Measurements from ENCODE around the gene RANBP17. TPM values are rescaled to one million over a fixed set of nuclear protein-coding genes. Genes with fewer than 3 reads are reported as not detected.
"Not testable (repeated sequence)": the region's sequence is repeated elsewhere in the genome, so short reads cannot be mapped to it uniquely, and the experiment has no call there.

Gene RANBP17
- polyA plus RNA-seq, 4 donors, result 0.67 to 6.1 (median 1.2) TPM

DNA sequence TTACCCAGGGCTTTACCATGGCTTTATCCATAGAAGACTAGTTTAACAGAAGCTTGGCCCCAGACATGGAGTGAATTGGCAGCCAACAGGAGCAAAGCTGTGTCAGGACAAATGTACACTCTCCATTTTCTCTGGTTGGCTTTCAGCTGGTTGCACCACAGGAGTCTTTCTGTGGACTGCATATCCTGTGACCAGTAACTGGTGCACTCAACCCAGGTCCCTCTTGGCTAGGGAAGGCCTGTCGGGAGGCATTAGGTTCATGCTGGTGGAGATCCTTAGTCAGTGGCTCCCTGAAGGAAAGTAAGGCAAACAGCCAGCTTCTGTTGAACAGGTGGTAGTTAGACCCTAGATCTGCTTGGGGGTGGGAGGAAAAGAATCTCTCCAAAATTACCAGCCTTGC, 300.3 kb downstream of the RANBP17 start:
- WGBS, 3 donors, result 92 to 96% (median 95%) methylated on average over 1 of the region's 1 CpG
- FAIRE-seq (no peak), DNase-seq (no peak)
- Histone ChIP-seq H3K27me3 (ENCODE audit: control insufficient read depth in 3 of 3, insufficient read depth in 3 of 3, low read length in 3 of 3) (no peaks in the 10 kb centered on the region), H3K27ac (ENCODE audit: low read depth in 1 of 3, low read length in 2 of 3) (no peak overlapping the region), H3K4me3 (ENCODE audit: low read depth in 1 of 3, low read length in 3 of 3) (no peak overlapping the region), H3K4me1 (ENCODE audit: control insufficient read depth in 3 of 3, insufficient read depth in 2 of 3, low read depth in 1 of 3, low read length in 2 of 3) (no peaks in the 10 kb centered on the region), H3K36me3 (ENCODE audit: control insufficient read depth in 3 of 3, insufficient read depth in 2 of 3, low read depth in 1 of 3, low read length in 3 of 3) (no peaks in the 10 kb centered on the region), H3K9me3 (ENCODE audit: control insufficient read depth in 2 of 2, insufficient read depth in 1 of 2, low read depth in 1 of 2, low read length in 1 of 2) (no peaks in the 10 kb centered on the region)

DNA sequence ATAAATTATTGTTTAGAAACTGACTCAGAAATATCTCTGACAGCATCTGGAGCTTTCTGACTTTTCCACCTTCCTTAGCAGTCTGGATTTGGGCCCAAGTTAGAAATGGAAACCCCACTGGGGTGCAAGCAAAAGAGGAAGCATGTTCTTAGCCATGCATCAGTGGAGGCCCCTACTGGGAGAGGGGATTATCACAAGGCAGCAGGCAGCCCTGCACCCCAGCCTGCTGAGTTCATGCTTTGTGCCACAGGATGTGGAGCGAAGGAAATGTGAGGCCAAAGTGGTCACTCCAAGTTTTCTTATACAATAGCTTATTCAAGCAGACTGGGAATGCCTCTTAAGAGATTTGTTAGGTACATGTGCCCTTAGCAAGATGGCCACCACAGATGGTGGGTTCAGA, 300.8 kb downstream of the RANBP17 start:
- no peaks in the 10 kb centered on the region for H3K4me1 ChIP-seq (ENCODE audit: control insufficient read depth in 3 of 3, insufficient read depth in 2 of 3, low read depth in 1 of 3, low read length in 2 of 3)
- H3K27ac ChIP-seq (ENCODE audit: low read depth in 1 of 3, low read length in 2 of 3), result no peak overlapping the region
- no peaks in the 10 kb centered on the region for H3K36me3 ChIP-seq (ENCODE audit: control insufficient read depth in 3 of 3, insufficient read depth in 2 of 3, low read depth in 1 of 3, low read length in 3 of 3)
- no peak for DNase-seq
- no peak overlapping the region for H3K4me3 ChIP-seq (ENCODE audit: low read depth in 1 of 3, low read length in 3 of 3)
- no peak for FAIRE-seq
- H3K27me3 ChIP-seq (ENCODE audit: control insufficient read depth in 3 of 3, insufficient read depth in 3 of 3, low read length in 3 of 3), result no peaks in the 10 kb centered on the region
- H3K9me3 ChIP-seq (ENCODE audit: control insufficient read depth in 2 of 2, insufficient read depth in 1 of 2, low read depth in 1 of 2, low read length in 1 of 2), result no peaks in the 10 kb centered on the region
- 83 to 90% (median 84%) methylated on average over 1 of the region's 1 CpG for WGBS, 3 donors

DNA sequence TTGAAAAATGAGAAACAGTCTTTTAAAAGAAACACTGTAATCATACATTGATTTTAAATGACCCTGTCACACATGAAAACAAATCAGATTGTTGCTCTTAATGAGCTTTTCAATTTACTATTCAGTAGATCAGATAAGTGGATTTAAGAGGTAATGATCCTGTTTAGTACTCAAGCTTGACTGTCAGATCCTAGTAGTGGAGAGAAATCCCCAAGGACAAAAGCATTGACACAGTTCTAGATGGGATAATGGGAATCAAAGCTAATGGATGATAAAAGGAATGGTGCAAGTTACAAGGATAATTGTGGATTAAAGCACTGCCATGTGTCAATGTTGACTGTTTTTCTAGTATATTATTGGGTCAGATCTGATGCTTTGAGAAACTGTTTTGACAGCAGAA, 304.9 kb downstream of the RANBP17 start:
- H3K4me3 ChIP-seq (ENCODE audit: low read depth in 1 of 3, low read length in 3 of 3), result no peak overlapping the region
- FAIRE-seq, result no peak
- no peaks in the 10 kb centered on the region for H3K27me3 ChIP-seq (ENCODE audit: control insufficient read depth in 3 of 3, insufficient read depth in 3 of 3, low read length in 3 of 3)
- no peak overlapping the region for H3K27ac ChIP-seq (ENCODE audit: low read depth in 1 of 3, low read length in 2 of 3)
- no peaks in the 10 kb centered on the region for H3K36me3 ChIP-seq (ENCODE audit: control insufficient read depth in 3 of 3, insufficient read depth in 2 of 3, low read depth in 1 of 3, low read length in 3 of 3)
- H3K4me1 ChIP-seq (ENCODE audit: control insufficient read depth in 3 of 3, insufficient read depth in 2 of 3, low read depth in 1 of 3, low read length in 2 of 3), result no peaks in the 10 kb centered on the region
- H3K9me3 ChIP-seq (ENCODE audit: control insufficient read depth in 2 of 2, insufficient read depth in 1 of 2, low read depth in 1 of 2, low read length in 1 of 2), result no peaks in the 10 kb centered on the region
- no peak for DNase-seq

DNA sequence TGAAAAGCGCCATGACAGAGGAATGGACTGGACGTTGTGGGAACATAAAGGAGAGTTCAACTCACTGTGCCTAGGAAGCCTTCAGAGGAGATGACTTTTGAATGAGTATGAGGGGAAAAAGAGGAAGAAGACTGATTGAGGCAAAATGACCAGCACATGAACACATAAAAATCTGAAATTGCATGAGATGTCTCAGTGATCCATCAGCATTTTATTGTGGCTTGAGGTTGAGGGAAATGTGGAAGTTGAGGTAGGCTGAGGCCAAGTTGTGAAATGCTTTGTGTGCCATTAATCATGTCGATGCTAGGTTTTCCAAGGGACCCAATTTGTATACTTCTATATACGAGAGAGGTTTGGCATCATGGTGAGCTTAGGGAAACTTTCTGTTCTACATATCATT, 306.4 kb downstream of the RANBP17 start:
- no peak overlapping the region for H3K27ac ChIP-seq (ENCODE audit: low read depth in 1 of 3, low read length in 2 of 3)
- H3K27me3 ChIP-seq (ENCODE audit: control insufficient read depth in 3 of 3, insufficient read depth in 3 of 3, low read length in 3 of 3), result no peaks in the 10 kb centered on the region
- FAIRE-seq (no peak), DNase-seq (no peak)
- H3K4me3 ChIP-seq (ENCODE audit: low read depth in 1 of 3, low read length in 3 of 3), result no peak overlapping the region
- no peaks in the 10 kb centered on the region for H3K9me3 ChIP-seq (ENCODE audit: control insufficient read depth in 2 of 2, insufficient read depth in 1 of 2, low read depth in 1 of 2, low read length in 1 of 2)
- H3K36me3 ChIP-seq (ENCODE audit: control insufficient read depth in 3 of 3, insufficient read depth in 2 of 3, low read depth in 1 of 3, low read length in 3 of 3), result no peaks in the 10 kb centered on the region
- WGBS, 3 donors, result 80 to 93% (median 84%) methylated on average over 4 of the region's 4 CpGs
- no peaks in the 10 kb centered on the region for H3K4me1 ChIP-seq (ENCODE audit: control insufficient read depth in 3 of 3, insufficient read depth in 2 of 3, low read depth in 1 of 3, low read length in 2 of 3)

DNA sequence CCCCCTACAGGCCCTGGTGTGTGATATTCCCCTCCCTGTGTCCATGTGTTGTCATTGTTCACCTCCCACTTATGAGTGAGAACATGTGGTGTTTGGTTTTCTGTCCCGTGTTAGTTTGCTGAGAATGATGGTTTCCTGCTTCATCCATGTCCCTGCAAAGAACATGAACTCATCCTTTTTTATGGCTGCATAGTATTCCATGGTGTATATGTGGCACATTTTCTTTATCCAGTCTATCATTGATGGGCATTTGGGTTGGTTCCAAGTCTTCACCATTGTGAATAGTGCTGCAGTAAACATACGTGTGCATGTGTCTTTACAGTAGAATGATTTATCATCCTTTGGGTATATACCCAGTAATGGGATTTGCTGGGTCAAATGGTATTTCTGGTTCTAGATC, 313.1 kb downstream of the RANBP17 start:
- FAIRE-seq, result not testable (repeated sequence)
- WGBS, 3 donors, result 94 to 97% (median 96%) methylated on average over 2 of the region's 2 CpGs

DNA sequence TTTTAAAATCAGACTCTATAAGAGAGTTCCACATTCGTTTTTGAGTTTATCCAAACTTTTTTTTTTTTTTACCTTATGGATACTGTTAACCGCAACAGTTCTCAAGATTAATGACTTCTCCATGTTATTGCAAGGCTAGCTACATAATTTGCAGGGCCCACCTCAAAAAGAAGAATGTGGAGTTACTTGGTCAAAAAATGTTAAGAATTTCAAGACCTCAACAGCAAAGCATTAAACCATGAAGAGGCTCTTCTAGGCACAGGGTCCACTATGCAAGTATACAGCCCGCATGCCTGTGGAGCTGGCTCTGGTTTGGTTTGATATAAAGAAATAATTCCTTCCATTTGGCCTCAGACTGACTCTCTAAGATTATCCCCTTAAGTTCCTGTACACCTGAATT, 313.9 kb downstream of the RANBP17 start:
- H3K4me3 ChIP-seq (ENCODE audit: low read depth in 1 of 3, low read length in 3 of 3), result no peak overlapping the region
- no peaks in the 10 kb centered on the region for H3K4me1 ChIP-seq (ENCODE audit: control insufficient read depth in 3 of 3, insufficient read depth in 2 of 3, low read depth in 1 of 3, low read length in 2 of 3)
- DNase-seq (no peak), FAIRE-seq (no peak)
- 90 to 91% (median 91%) methylated on average over 3 of the region's 3 CpGs for WGBS, 3 donors
- no peak overlapping the region for H3K27ac ChIP-seq (ENCODE audit: low read depth in 1 of 3, low read length in 2 of 3)
- H3K36me3 ChIP-seq (ENCODE audit: control insufficient read depth in 3 of 3, insufficient read depth in 2 of 3, low read depth in 1 of 3, low read length in 3 of 3), result no peaks in the 10 kb centered on the region
- H3K27me3 ChIP-seq (ENCODE audit: control insufficient read depth in 3 of 3, insufficient read depth in 3 of 3, low read length in 3 of 3), result no peaks in the 10 kb centered on the region
- no peaks in the 10 kb centered on the region for H3K9me3 ChIP-seq (ENCODE audit: control insufficient read depth in 2 of 2, insufficient read depth in 1 of 2, low read depth in 1 of 2, low read length in 1 of 2)

More for the DNA sequence above, 313.1 kb downstream of the RANBP17 start:
- H3K4me3 ChIP-seq (ENCODE audit: low read depth in 1 of 3, low read length in 3 of 3); H3K27me3 ChIP-seq (ENCODE audit: control insufficient read depth in 3 of 3, insufficient read depth in 3 of 3, low read length in 3 of 3); DNase-seq; H3K27ac ChIP-seq (ENCODE audit: low read depth in 1 of 3, low read length in 2 of 3); H3K9me3 ChIP-seq (ENCODE audit: control insufficient read depth in 2 of 2, insufficient read depth in 1 of 2, low read depth in 1 of 2, low read length in 1 of 2); H3K36me3 ChIP-seq (ENCODE audit: control insufficient read depth in 3 of 3, insufficient read depth in 2 of 3, low read depth in 1 of 3, low read length in 3 of 3); H3K4me1 ChIP-seq (ENCODE audit: control insufficient read depth in 3 of 3, insufficient read depth in 2 of 3, low read depth in 1 of 3, low read length in 2 of 3): not testable (repeated sequence)

DNA sequence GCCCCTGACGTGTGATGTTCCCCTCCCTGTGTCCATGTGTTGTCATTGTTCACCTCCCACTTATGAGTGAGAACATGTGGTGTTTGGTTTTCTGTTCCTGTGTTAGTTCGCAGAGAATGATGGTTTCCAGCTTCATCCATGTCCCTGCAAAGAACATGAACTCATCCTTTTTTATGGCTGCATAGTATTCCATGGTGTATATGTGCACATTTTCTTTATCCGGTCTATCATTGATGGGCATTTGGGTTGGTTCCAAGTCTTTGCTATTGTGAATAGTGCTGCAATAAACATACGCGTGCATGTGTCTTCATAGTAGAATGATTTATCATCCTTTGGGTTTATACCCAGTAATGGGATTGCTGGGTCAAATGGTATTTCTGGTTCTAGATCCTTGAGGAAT, 316.4 kb downstream of the RANBP17 start:
- H3K4me3 ChIP-seq (ENCODE audit: low read depth in 1 of 3, low read length in 3 of 3); H3K27me3 ChIP-seq (ENCODE audit: control insufficient read depth in 3 of 3, insufficient read depth in 3 of 3, low read length in 3 of 3); H3K9me3 ChIP-seq (ENCODE audit: control insufficient read depth in 2 of 2, insufficient read depth in 1 of 2, low read depth in 1 of 2, low read length in 1 of 2); H3K36me3 ChIP-seq (ENCODE audit: control insufficient read depth in 3 of 3, insufficient read depth in 2 of 3, low read depth in 1 of 3, low read length in 3 of 3); FAIRE-seq; DNase-seq; H3K4me1 ChIP-seq (ENCODE audit: control insufficient read depth in 3 of 3, insufficient read depth in 2 of 3, low read depth in 1 of 3, low read length in 2 of 3); H3K27ac ChIP-seq (ENCODE audit: low read depth in 1 of 3, low read length in 2 of 3): not testable (repeated sequence)
- 90 to 93% (median 92%) methylated on average over 5 of the region's 5 CpGs for WGBS, 3 donors

DNA sequence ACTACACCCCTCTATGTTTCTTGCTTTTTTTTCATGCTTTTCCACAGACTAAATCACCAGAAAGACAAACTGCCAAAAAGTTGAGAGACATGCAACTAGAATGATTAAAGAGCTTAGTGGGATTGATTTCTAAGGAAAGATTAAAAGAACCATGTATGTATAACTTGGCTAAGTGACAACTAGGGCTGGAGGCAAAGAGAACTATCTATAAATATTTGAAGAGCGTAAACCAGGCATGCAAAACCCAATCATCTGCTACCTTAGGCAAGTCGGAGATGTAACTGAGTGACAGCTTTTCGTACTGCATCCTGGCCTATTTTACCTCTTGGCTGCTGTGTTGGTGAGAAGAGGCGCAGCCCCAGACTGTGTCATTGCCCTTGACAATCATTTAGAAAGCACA, 326.2 kb downstream of the RANBP17 start:
- no peak for DNase-seq
- 78 to 81% (median 79%) methylated on average over 4 of the region's 4 CpGs for WGBS, 3 donors
- Histone ChIP-seq H3K27ac (ENCODE audit: low read depth in 1 of 3, low read length in 2 of 3) (no peak overlapping the region), H3K36me3 (ENCODE audit: control insufficient read depth in 3 of 3, insufficient read depth in 2 of 3, low read depth in 1 of 3, low read length in 3 of 3) (no peaks in the 10 kb centered on the region), H3K9me3 (ENCODE audit: control insufficient read depth in 2 of 2, insufficient read depth in 1 of 2, low read depth in 1 of 2, low read length in 1 of 2) (no peaks in the 10 kb centered on the region), H3K4me3 (ENCODE audit: low read depth in 1 of 3, low read length in 3 of 3) (no peak overlapping the region), H3K4me1 (ENCODE audit: control insufficient read depth in 3 of 3, insufficient read depth in 2 of 3, low read depth in 1 of 3, low read length in 2 of 3) (no peaks in the 10 kb centered on the region), H3K27me3 (ENCODE audit: control insufficient read depth in 3 of 3, insufficient read depth in 3 of 3, low read length in 3 of 3) (no peaks in the 10 kb centered on the region)
- FAIRE-seq, result no peak

DNA sequence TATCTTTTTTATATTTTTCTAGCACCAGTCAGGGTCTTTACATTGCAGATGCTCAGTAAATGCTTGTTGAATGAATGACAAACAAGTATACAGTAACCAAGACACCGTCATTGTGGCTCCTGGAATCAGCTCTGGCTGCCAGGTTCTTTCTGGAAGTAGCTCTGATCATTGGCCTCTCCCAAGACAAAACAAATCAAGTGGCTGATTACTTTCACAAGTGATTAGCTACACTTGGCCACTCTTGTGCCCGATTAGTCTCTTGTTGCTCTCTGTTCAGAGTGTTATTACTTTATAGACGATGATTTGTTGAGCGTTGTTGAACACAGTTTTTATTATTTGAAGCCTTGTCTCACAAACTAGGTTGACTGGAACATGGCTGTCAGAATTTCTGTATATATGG, 327.6 kb downstream of the RANBP17 start:
- 86 to 95% (median 88%) methylated on average over 4 of the region's 4 CpGs for WGBS, 3 donors
- Histone ChIP-seq H3K9me3 (ENCODE audit: control insufficient read depth in 2 of 2, insufficient read depth in 1 of 2, low read depth in 1 of 2, low read length in 1 of 2) (no peaks in the 10 kb centered on the region), H3K27me3 (ENCODE audit: control insufficient read depth in 3 of 3, insufficient read depth in 3 of 3, low read length in 3 of 3) (no peaks in the 10 kb centered on the region), H3K4me1 (ENCODE audit: control insufficient read depth in 3 of 3, insufficient read depth in 2 of 3, low read depth in 1 of 3, low read length in 2 of 3) (no peaks in the 10 kb centered on the region), H3K27ac (ENCODE audit: low read depth in 1 of 3, low read length in 2 of 3) (no peak overlapping the region), H3K4me3 (ENCODE audit: low read depth in 1 of 3, low read length in 3 of 3) (no peak overlapping the region), H3K36me3 (ENCODE audit: control insufficient read depth in 3 of 3, insufficient read depth in 2 of 3, low read depth in 1 of 3, low read length in 3 of 3) (no peaks in the 10 kb centered on the region)
- no peak for DNase-seq
- no peak for FAIRE-seq
